Endothelial cell (in vitro differentiated cells): Measurements from ENCODE around the gene VEGFB. TPM values are rescaled to one million over a fixed set of nuclear protein-coding genes. Genes with fewer than 3 reads are reported as not detected.

Experiments used
- DNase-seq: peaks from one replicate; pipeline ENCODE4 v3.0.0; 2021; ENCODE audit warnings: low spot score
- H3K27ac Mint-ChIP-seq: one replicate; pipeline ENCODE4 v1.8.0; 2021; ENCODE audit warnings: mixed read lengths, inconsistent platforms; ENCODE audit not compliant: unreplicated experiment
- H3K27me3 Mint-ChIP-seq: one replicate; pipeline ENCODE4 v1.8.0; 2021; ENCODE audit warnings: mild to moderate bottlenecking, moderate library complexity, mixed read lengths, inconsistent platforms; ENCODE audit not compliant: unreplicated experiment
- H3K36me3 Mint-ChIP-seq: one replicate; pipeline ENCODE4 v1.8.0; 2021; ENCODE audit warnings: mild to moderate bottlenecking, low read depth, mixed read lengths, inconsistent platforms; ENCODE audit not compliant: unreplicated experiment
- H3K4me1 Mint-ChIP-seq: one replicate; pipeline ENCODE4 v1.8.0; 2021; ENCODE audit warnings: mild to moderate bottlenecking, mixed read lengths, inconsistent platforms; ENCODE audit not compliant: unreplicated experiment
- H3K4me3 Mint-ChIP-seq: one replicate; pipeline ENCODE4 v1.8.0; 2021; ENCODE audit warnings: mild to moderate bottlenecking, mixed read lengths, inconsistent platforms; ENCODE audit not compliant: unreplicated experiment
- H3K9me3 Mint-ChIP-seq: one replicate; pipeline ENCODE4 v1.8.0; 2021; ENCODE audit warnings: mixed read lengths, inconsistent platforms; ENCODE audit not compliant: unreplicated experiment
- CTCF ChIP-seq: fragments of 200-600 bp; sonication (generic); IDR thresholded peaks from one replicate; pipeline ENCODE4 v1.5.0; 2021; ENCODE audit warnings: antibody characterized with exemption; ENCODE audit not compliant: unreplicated experiment
- total RNA-seq: library from RNA; stranded (reverse); fragmentation: NEBNext Ultra II Directional; extraction: Animal tissue kit (Norgen Biotek cat#: 25700); gene quantifications from one replicate; pipeline ENCODE4 v1.2.1, GENCODE V29; 2021; ENCODE audit not compliant: unreplicated experiment

VEGFB gene
- total RNA-seq, 1 donor from 2014 or later = 11.5 TPM

DNA sequence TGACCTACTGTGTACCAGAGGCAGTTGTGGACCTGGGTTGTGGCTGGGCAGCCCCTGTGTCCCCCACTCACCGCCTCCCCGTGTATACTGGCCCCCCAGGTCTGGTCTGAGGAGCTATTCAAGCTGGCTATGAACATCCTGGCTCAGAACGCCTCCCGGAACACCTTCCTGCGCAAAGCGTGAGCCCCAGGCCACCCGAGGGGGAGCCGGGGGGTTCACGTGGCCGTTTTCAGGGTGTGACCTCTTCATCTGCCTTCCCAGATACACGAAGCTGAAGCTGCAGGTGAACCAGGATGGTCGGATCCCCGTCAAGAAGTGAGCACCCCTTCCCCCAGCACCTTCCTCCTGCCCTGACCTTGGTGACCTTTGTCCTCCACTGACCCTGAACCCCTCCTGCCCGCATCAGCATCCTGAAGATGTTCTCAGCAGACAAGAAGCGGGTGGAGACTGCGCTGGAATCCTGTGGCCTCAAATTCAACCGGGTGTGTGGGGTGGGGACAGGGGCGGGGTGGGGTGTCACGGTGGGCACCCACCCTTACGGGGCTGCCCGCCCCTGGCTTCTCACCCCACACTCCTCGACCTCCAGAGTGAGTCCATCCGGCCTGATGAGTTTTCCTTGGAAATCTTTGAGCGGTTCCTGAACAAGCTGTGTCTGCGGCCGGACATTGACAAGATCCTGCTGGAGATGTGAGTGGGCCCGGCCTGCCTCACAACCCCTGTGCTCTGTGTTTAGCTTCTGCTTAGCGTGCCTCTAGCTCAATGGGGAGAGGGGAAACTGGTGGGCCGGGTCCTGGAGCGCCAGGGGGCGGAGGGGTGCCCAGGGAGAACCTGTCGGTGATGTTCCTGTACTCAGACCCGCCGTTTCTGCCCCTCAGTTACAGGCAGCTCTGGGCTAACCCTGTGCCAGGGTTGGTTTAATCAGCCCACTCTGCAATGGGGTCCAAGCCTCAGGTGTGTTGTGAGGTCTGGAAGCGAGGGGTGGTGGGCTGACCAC is 21.0 kb downstream of the VEGFB start:
- H3K4me1 Mint-ChIP-seq = peaks cover 10% of the 10 kb centered on the region
- no peaks in the 10 kb centered on the region for H3K9me3 Mint-ChIP-seq
- TF ChIP-seq CTCF = no peak
- peaks cover 17% of the 10 kb centered on the region for H3K27me3 Mint-ChIP-seq
- H3K27ac Mint-ChIP-seq = no peak overlapping the region
- peaks cover 16% of the 10 kb centered on the region for H3K36me3 Mint-ChIP-seq
- no peak overlapping the region for H3K4me3 Mint-ChIP-seq
- DNase-seq = no peak

GRCh38 chr11:64256300-64256699 is 21.9 kb downstream of the VEGFB start:
- no peak for DNase-seq
- peaks cover 17% of the 10 kb centered on the region for H3K27me3 Mint-ChIP-seq
- H3K27ac Mint-ChIP-seq = no peak overlapping the region
- no peak for TF ChIP-seq CTCF
- no peak overlapping the region for H3K4me3 Mint-ChIP-seq
- H3K36me3 Mint-ChIP-seq = peaks cover 17% of the 10 kb centered on the region
- no peaks in the 10 kb centered on the region for H3K9me3 Mint-ChIP-seq
- peaks cover 10% of the 10 kb centered on the region for H3K4me1 Mint-ChIP-seq

GRCh38 chr11:64258356-64258755 is 24.0 kb downstream of the VEGFB start:
- no peak for DNase-seq
- Mint-ChIP-seq H3K36me3 (peaks cover 20% of the 10 kb centered on the region), H3K27ac (no peak overlapping the region), H3K4me3 (no peak overlapping the region), H3K27me3 (peaks cover 16% of the 10 kb centered on the region), H3K4me1 (peaks cover 11% of the 10 kb centered on the region), H3K9me3 (no peaks in the 10 kb centered on the region)
- TF ChIP-seq CTCF = no peak

GRCh38 chr11:64258946-64259532 is 24.7 kb downstream of the VEGFB start:
- peak overlapping the region; percentile 71 for H3K4me3 Mint-ChIP-seq
- peaks cover 5% of the 10 kb centered on the region for H3K4me1 Mint-ChIP-seq
- DNase-seq = no peak
- peaks cover 12% of the 10 kb centered on the region for H3K27me3 Mint-ChIP-seq
- H3K36me3 Mint-ChIP-seq = peaks cover 20% of the 10 kb centered on the region
- H3K9me3 Mint-ChIP-seq = no peaks in the 10 kb centered on the region
- no peak for TF ChIP-seq CTCF
- H3K27ac Mint-ChIP-seq = no peak overlapping the region
